Measurements from ENCODE around the gene IQGAP3.

The IQGAP3 gene

DNA sequence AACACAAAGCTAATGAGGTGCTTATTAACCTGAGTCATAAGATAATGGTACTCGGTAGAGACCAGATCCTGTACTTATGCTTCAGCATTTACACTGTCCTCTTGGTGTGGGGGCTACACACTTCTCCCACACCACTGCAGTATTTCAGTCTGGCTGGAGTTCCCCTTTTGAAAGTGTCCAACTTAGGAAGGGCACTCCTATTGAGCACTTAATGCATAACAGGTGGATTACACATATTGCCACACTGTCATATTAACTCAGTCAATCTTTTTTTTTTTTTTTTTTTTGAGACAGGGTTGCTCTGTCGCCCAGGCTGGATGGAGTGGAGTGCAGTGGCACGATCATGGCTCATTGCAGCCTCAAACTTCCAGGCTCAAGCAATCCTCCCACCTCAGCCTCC lies 27.4 kb upstream of the IQGAP3 start:
- no peak for TF ChIP-seq CTCF (IDR thresholded peaks at IDR 0.05; ENCODE audit: low read length, missing control alignments)
- no peak overlapping the region for H3K4me3 ChIP-seq (replicated peaks; ENCODE audit: low read depth, low read length)
- DNase-seq (ENCODE audit: low read depth) = no peak

DNA sequence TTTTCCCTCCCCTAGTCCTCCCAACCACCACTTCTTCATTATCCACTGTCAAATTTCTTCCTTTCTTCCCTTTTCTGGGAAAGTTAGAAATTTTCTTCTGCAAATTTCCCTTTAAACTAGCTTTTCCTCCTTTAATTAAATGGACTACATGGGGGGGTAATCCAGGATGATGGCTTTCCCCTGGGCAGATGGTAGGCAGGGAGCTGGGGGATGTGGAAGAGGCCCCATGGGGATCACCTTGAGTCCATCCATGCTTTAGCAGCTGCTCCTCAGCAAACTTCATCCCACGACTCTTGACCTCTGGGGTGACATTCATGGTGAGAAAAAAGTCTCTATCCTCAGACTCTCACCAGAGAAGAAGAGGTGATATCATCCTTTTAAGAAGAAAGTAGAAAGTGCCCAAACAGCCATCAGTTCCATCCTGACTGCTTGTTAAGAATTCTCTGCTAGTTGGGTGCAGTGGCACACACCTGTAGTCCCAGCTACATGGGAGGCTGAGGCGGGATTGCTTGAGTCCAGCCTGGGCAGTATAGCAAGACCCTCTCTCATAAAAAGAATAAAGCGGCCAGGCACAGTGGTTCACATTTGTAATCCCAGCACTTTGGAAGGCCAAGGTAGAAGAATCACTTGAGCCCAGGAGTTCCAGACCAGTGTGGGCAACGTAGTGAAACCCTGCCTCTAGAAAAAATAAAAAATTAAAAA lies 26.5 kb upstream of the IQGAP3 start:
- TF ChIP-seq CTCF (IDR thresholded peaks at IDR 0.05; ENCODE audit: low read length, missing control alignments) = no peak
- no peak overlapping the region for H3K4me3 ChIP-seq (replicated peaks; ENCODE audit: low read depth, low read length)
- no peak for DNase-seq (ENCODE audit: low read depth)

GRCh38 chr1:156598125-156598524 lies 25.8 kb upstream of the IQGAP3 start:
- H3K4me3 ChIP-seq (replicated peaks; ENCODE audit: low read depth, low read length) = no peak overlapping the region
- DNase-seq (ENCODE audit: low read depth) = no peak
- TF ChIP-seq CTCF (IDR thresholded peaks at IDR 0.05; ENCODE audit: low read length, missing control alignments) = no peak

GRCh38 chr1:156596426-156596825 lies 24.1 kb upstream of the IQGAP3 start:
- no peak overlapping the region for H3K4me3 ChIP-seq (replicated peaks; ENCODE audit: low read depth, low read length)
- no peak for DNase-seq (ENCODE audit: low read depth)
- no peak for TF ChIP-seq CTCF (IDR thresholded peaks at IDR 0.05; ENCODE audit: low read length, missing control alignments)

DNA sequence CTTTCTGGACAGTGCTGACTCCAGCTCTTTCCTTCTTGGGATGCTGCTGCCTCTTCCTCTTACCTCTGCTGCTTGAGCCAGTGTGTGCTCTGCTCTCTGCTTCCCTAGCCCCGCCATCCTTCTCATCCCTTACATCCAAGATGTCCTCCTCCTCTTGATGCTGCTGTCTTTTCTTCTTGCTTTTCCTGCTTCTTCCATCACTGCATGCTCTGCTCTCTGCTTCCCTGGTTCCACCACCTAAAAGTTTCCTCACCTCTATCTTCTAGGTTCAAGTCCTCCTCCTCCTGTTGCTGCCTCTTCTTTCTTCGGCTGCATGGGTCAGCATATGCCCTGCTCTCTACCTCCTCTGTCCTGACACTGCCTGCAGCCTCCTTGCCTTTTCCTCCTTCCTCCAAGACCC lies 22.7 kb upstream of the IQGAP3 start:
- no peak for TF ChIP-seq CTCF (IDR thresholded peaks at IDR 0.05; ENCODE audit: low read length, missing control alignments)

GRCh38 chr1:156594190-156594589 lies 21.8 kb upstream of the IQGAP3 start:
- DNase-seq (ENCODE audit: low read depth) = no peak
- no peak for TF ChIP-seq CTCF (IDR thresholded peaks at IDR 0.05; ENCODE audit: low read length, missing control alignments)
- H3K4me3 ChIP-seq (replicated peaks; ENCODE audit: low read depth, low read length) = no peak overlapping the region

More for the DNA sequence above, 22.7 kb upstream of the IQGAP3 start:
- no peak overlapping the region for H3K4me3 ChIP-seq (replicated peaks; ENCODE audit: low read depth, low read length)
- no peak for DNase-seq (ENCODE audit: low read depth)

- no peak overlapping the region for H3K4me3 ChIP-seq (replicated peaks; ENCODE audit: low read depth, low read length)
- DNase-seq (ENCODE audit: low read depth) = no peak
- no peak for TF ChIP-seq CTCF (IDR thresholded peaks at IDR 0.05; ENCODE audit: low read length, missing control alignments)
These were observed 21.3 kb upstream of the IQGAP3 start for GRCh38 chr1:156593661-156593989.
